Endothelial cell of umbilical vein (primary cell): ENCODE results near the gene AKT2. TPM values are rescaled to one million over a fixed set of nuclear protein-coding genes. Genes with fewer than 3 reads are reported as not detected.
"Not testable (repeated sequence)": the region's sequence is repeated elsewhere in the genome, so short reads cannot be mapped to it uniquely, and the experiment has no call there.

Source experiments
- BruUV-seq: library from RNA; stranded (reverse); fragments of 400-500 nt; replicated peaks from 2 replicates; lab custom pipeline; 2021; lab: Mats Ljungman, UMichigan
- CTCF ChIA-PET: fragments of 300-600, 350-600 bp; sonication (Branson Sonifier 250); formaldehyde crosslinking; loops from one replicate; lab custom pipeline; 2021; ENCODE audit warnings: antibody characterized with exemption, inconsistent platforms; lab: Charles Lee
- POLR2A ChIA-PET: fragments of 300-600, 350-600 bp; sonication (Branson Sonifier 250); formaldehyde crosslinking; loops from one replicate; lab custom pipeline; 2021; ENCODE audit warnings: antibody characterized with exemption, inconsistent platforms; lab: Charles Lee
- DNase-seq: peaks from one replicate; pipeline ENCODE4 v3.0.0-alpha.2; 2011; ENCODE audit warnings: low read depth, low spot score
- FAIRE-seq: peaks from 2 replicates; lab custom pipeline; 2011; peaks lifted over from hg19 to GRCh38; lab: Jason Lieb, UNC
- H2AFZ ChIP-seq: 2 replicates; pipeline ENCODE4 v1.6.0; 2012; ENCODE audit warnings: low read depth, low read length, control low read depth, inconsistent platforms
- H3K27ac ChIP-seq: 2 replicates; pipeline ENCODE4 v1.5.1; 2011; ENCODE audit warnings: low read depth, mild to moderate bottlenecking, control low read depth, low read length, moderate library complexity; ENCODE audit not compliant: insufficient read depth
- H3K27me3 ChIP-seq, 2 experiments: 2 replicates each; pipeline versions ENCODE4 v1.6.0 to v1.6.1; 2011; ENCODE audit warnings: low read length in 2 of 2, mixed read lengths in 1 of 2; ENCODE audit not compliant: control insufficient read depth in 2 of 2, insufficient read depth in 2 of 2
- H3K36me3 ChIP-seq, 2 experiments: 2 replicates in 1 of 2; 3 replicates in 1 of 2; pipeline ENCODE4 v1.5.1; 2011; ENCODE audit warnings: low read length in 2 of 2, mild to moderate bottlenecking in 1 of 2, moderate library complexity in 1 of 2; ENCODE audit not compliant: control insufficient read depth in 2 of 2, insufficient read depth in 2 of 2; ENCODE audit errors: extremely low read depth in 1 of 2
- H3K4me1 ChIP-seq: 3 replicates; pipeline ENCODE4 v1.5.1; 2011; ENCODE audit warnings: mild to moderate bottlenecking, low read length; ENCODE audit not compliant: control insufficient read depth, insufficient read depth; ENCODE audit errors: extremely low read depth
- H3K4me2 ChIP-seq: 2 replicates; pipeline ENCODE4 v1.6.1; 2011; ENCODE audit warnings: low read length, control low read depth, mixed read lengths; ENCODE audit not compliant: insufficient read depth
- H3K4me3 ChIP-seq, 3 experiments: fragments of 200-600 bp in 1 of 3; sonication (generic), shearing (Covaris generic) in 1 of 3; replicated peaks in 1 of 3; 2 replicates each; pipeline ENCODE4 v1.5.1; 2011 to 2016; ENCODE audit warnings: control low read depth in 3 of 3, low read length in 3 of 3, mild to moderate bottlenecking in 2 of 3, inconsistent platforms in 1 of 3, low read depth in 1 of 3, moderate library complexity in 1 of 3; ENCODE audit not compliant: insufficient read depth in 1 of 3
- H3K79me2 ChIP-seq: 2 replicates; pipeline ENCODE4 v1.6.0; 2012; ENCODE audit warnings: low read length, inconsistent platforms; ENCODE audit not compliant: control insufficient read depth, insufficient read depth
- H3K9ac ChIP-seq: replicated peaks from 2 replicates; pipeline ENCODE3; 2011; ENCODE audit warnings: low read length, control low read depth; ENCODE audit not compliant: insufficient read depth; ENCODE audit errors: extremely low read depth
- H3K9me1 ChIP-seq: replicated peaks from 3 replicates; pipeline ENCODE4 v1.6.0; 2011; ENCODE audit warnings: mild to moderate bottlenecking, low read length; ENCODE audit not compliant: control insufficient read depth, insufficient read depth; ENCODE audit errors: extremely low read depth
- H3K9me3 ChIP-seq: replicated peaks from 2 replicates; pipeline ENCODE4 v1.5.1; 2012; ENCODE audit warnings: low read length, inconsistent platforms; ENCODE audit not compliant: control insufficient read depth, insufficient read depth
- H4K20me1 ChIP-seq: replicated peaks from 2 replicates; pipeline ENCODE3; 2011; ENCODE audit warnings: mild to moderate bottlenecking, low read length; ENCODE audit not compliant: control insufficient read depth, insufficient read depth; ENCODE audit errors: extremely low read depth
- EZH2 ChIP-seq: IDR thresholded peaks from 2 replicates; pipeline ENCODE4 v1.6.1; 2012; ENCODE audit warnings: borderline replicate concordance, low read depth, mild to moderate bottlenecking, moderate library complexity, low read length, inconsistent platforms; ENCODE audit not compliant: severe bottlenecking
- FOS ChIP-seq: IDR thresholded peaks from 2 replicates; pipeline ENCODE4 v1.6.1; 2011; ENCODE audit warnings: mild to moderate bottlenecking, low read length, moderate library complexity, borderline replicate concordance; ENCODE audit not compliant: insufficient read depth
- GATA2 ChIP-seq: IDR thresholded peaks from 2 replicates; pipeline ENCODE4 v1.7.0; 2011; ENCODE audit warnings: low read depth, mild to moderate bottlenecking, moderate library complexity, mixed read lengths, low read length; ENCODE audit not compliant: insufficient read length, insufficient read depth
- JUN ChIP-seq: IDR thresholded peaks from 2 replicates; pipeline ENCODE4 v1.6.1; 2011; ENCODE audit warnings: borderline replicate concordance, low read depth; ENCODE audit not compliant: insufficient read length, insufficient read depth
- MYC ChIP-seq: IDR thresholded peaks from one replicate; pipeline ENCODE4 v1.6.1; 2011; ENCODE audit warnings: mild to moderate bottlenecking, low read depth, low read length
- POLR2A ChIP-seq: IDR thresholded peaks from 2 replicates; pipeline ENCODE4 v1.6.1; 2012; ENCODE audit warnings: low read depth, mild to moderate bottlenecking, control low read depth, low read length
- POLR2AphosphoS5 ChIP-seq: IDR thresholded peaks from 2 replicates; pipeline ENCODE4 v1.6.1; 2012; ENCODE audit warnings: low read depth, mild to moderate bottlenecking, control low read depth, low read length, moderate library complexity; ENCODE audit not compliant: insufficient read depth
- dilution Hi-C: fragments of 300-500 bp; cut with MboI; formaldehyde crosslinking; loops from one replicate; pipeline ENCODE4 v1.15.0; 2019; ENCODE audit warnings: low sequenced_read_pairs; ENCODE audit not compliant: extremely low pct_ligation_motif_present
- intact Hi-C: fragments of 100-400 bp; cut with micrococcal nuclease; formaldehyde crosslinking; loops from one replicate; pipeline ENCODE4 v1.10.0; 2022
- polyA plus RNA-seq, 4 experiments: library from polyadenylated mRNA; depleted of rRNA in 3 of 4; stranded (reverse) in 3 of 4; unstranded in 1 of 4; fragments of >200 nt; gene quantifications; 2 replicates each; pipeline versions ENCODE4 v1.2.1 to v1.2.3, GENCODE V29; 2011 to 2012; ENCODE audit warnings: missing spikeins in 1 of 4
- total RNA-seq: library from RNA; stranded (reverse); gene quantifications from 2 replicates; pipeline ENCODE4 v1.2.3, GENCODE V29; 2021
- TF ChIP-seq, protein P1 (sequence below), 2 donors: IDR thresholded peaks; 1 replicate in 1 of 2; 2 replicates in 1 of 2; pipeline ENCODE4 v1.5.1; 2011; ENCODE audit warnings: low read length in 2 of 2, mild to moderate bottlenecking in 2 of 2, moderate library complexity in 2 of 2, control low read depth in 1 of 2, inconsistent platforms in 1 of 2, low read depth in 1 of 2; ENCODE audit not compliant: insufficient read depth in 1 of 2; ENCODE audit errors: extremely low read depth in 1 of 2
- TF ChIP-seq, protein P2 (sequence below): IDR thresholded peaks from 2 replicates; pipeline ENCODE4 v1.6.1; 2011; ENCODE audit not compliant: insufficient read depth, insufficient read length

The AKT2 gene
- total and polyA plus RNA-seq, 2 donors (not counting 3 experiments of a cell fraction or from before 2014, with no cell fraction given), result 65.2 to 69.8 TPM

DNA sequence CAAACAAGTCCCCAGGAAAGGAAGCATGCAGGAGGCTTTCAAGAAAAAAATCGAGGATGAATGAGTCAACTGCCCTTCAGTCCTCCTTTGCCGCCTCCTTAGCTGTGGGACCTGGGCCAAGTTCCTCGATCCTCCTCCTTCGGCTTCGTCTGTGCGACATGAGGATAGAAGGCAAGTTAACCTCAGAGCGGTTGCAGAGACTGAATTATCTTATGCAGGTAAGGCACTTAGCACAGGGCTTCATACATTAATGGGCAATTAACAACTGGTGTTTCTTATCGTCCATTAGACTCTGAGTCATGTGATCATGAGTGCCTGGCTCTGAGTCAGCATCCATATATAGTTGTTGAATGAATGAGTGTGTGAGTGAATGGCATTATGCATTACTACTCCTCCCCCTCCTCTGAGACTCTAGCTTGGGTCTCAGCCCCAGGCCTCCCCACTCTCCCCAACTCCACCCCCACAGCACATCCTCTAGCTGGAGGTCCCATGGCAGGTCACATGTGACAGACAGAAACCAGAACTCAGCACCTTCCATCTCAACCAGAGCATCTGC, 65.3 kb downstream of the AKT2 start:
- dilution Hi-C loops (no loop called here), intact Hi-C loops (loop anchor here (5.0 kb wide), 1 partner anchor 62 kb away; no protein-coding TSS in a partner anchor)
- Histone ChIP-seq H3K4me2 (peak overlapping the region; percentile 90), H3K9me1 (no peaks in the 10 kb centered on the region), H3K79me2 (no peaks in the 10 kb centered on the region), H3K9ac (no peak overlapping the region), H4K20me1 (no peaks in the 10 kb centered on the region), H3K9me3 (no peaks in the 10 kb centered on the region), H3K4me3 (peak overlapping the region in 1 of 3 experiments; percentile 50), H3K27ac (peak overlapping the region; percentile 32), H3K27me3 (peaks cover 22 to 23% of the 10 kb centered on the region in 2 experiments), H3K4me1 (peaks cover 11% of the 10 kb centered on the region), H3K36me3 (no peaks in the 10 kb centered on the region), H2AFZ (peak overlapping the region; percentile 94)
- peak; percentile 84 for TF ChIP-seq FOS
- peak; percentile 45 for TF ChIP-seq GATA2
- no peak for TF ChIP-seq POLR2A
- TF ChIP-seq, protein P1, sequence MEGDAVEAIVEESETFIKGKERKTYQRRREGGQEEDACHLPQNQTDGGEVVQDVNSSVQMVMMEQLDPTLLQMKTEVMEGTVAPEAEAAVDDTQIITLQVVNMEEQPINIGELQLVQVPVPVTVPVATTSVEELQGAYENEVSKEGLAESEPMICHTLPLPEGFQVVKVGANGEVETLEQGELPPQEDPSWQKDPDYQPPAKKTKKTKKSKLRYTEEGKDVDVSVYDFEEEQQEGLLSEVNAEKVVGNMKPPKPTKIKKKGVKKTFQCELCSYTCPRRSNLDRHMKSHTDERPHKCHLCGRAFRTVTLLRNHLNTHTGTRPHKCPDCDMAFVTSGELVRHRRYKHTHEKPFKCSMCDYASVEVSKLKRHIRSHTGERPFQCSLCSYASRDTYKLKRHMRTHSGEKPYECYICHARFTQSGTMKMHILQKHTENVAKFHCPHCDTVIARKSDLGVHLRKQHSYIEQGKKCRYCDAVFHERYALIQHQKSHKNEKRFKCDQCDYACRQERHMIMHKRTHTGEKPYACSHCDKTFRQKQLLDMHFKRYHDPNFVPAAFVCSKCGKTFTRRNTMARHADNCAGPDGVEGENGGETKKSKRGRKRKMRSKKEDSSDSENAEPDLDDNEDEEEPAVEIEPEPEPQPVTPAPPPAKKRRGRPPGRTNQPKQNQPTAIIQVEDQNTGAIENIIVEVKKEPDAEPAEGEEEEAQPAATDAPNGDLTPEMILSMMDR (IDR thresholded peaks at IDR 0.05; ENCODE audit: extremely low read depth in 1 of 2, insufficient read depth in 1 of 2, low read depth in 1 of 2, low read length in 2 of 2), result no peak
- TF ChIP-seq EZH2, result no peak
- TF ChIP-seq MYC, result no peak
- no peak for TF ChIP-seq POLR2AphosphoS5
- TF ChIP-seq JUN, result peak; percentile 83
- TF ChIP-seq, protein P2, sequence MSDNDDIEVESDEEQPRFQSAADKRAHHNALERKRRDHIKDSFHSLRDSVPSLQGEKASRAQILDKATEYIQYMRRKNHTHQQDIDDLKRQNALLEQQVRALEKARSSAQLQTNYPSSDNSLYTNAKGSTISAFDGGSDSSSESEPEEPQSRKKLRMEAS, result no peak
- DNase-seq (peak; percentile 85), FAIRE-seq (peak; percentile 87)
- ChIA-PET POLR2A (interaction anchor here (0.6 kb wide), 1 partner anchor 21 kb away, joined by 4 read pairs; no protein-coding TSS in a partner anchor), CTCF (interaction anchor here (1.6 to 2.7 kb wide), 2 partner anchors 78 to 80 kb away, joined by 3 to 19 read pairs; no protein-coding TSS in a partner anchor)
- no TSS peak for BruUV-seq

DNA sequence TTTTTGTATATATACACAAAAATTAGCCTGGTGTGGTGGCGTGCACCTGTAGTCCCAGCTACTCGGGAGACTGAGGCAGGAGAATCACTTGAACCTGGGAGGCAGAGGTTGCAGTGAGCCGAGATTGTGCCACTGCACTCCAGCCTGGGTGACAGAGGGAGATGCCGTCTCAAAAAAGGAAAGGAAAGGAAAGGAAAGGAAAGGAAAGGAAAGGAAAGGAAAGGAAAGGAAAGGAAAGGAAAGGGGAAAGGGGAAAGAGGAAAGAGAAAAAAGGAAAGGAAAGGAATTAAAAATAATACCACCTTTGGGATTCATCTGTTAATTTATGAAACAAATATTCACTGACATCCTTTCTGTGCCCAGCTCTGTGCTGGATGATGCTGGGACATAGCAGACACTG, 66.1 kb downstream of the AKT2 start:
- DNase-seq, FAIRE-seq, H4K20me1 ChIP-seq, H3K9ac ChIP-seq, H3K27ac ChIP-seq, H3K36me3 ChIP-seq, intact Hi-C loops, H3K79me2 ChIP-seq, BruUV-seq, H3K9me1 ChIP-seq, H3K4me2 ChIP-seq, H3K9me3 ChIP-seq, H3K4me3 ChIP-seq, dilution Hi-C loops, POLR2A ChIA-PET, H2AFZ ChIP-seq: not testable (repeated sequence)
- CTCF ChIA-PET, result interaction anchor here (1.3 to 2.7 kb wide), 3 partner anchors 54 to 79 kb away, joined by 3 to 19 read pairs (median 3); no protein-coding TSS in a partner anchor
- Histone ChIP-seq H3K27me3 (peaks cover 18 to 19% of the 10 kb centered on the region in 2 experiments), H3K4me1 (peaks cover 11% of the 10 kb centered on the region)
